HL-60 (cell line): ENCODE data around the gene DCTN4.

ENCODE experiments used
- DNase-seq, 2 experiments: peaks; one replicate each; pipeline ENCODE4 v3.0.0-alpha.2; 2010 to 2020; ENCODE audit warnings: low read depth in 1 of 2, low spot score in 1 of 2
- H3K27ac ChIP-seq: fragments of 250-450 bp; sonication (Bioruptor Pico); replicated peaks from 2 replicates; pipeline ENCODE4 v1.5.1; 2020; ENCODE audit warnings: mild to moderate bottlenecking, moderate library complexity
- H3K27me3 ChIP-seq: fragments of 250-450 bp; sonication (Bioruptor Pico); 2 replicates; pipeline ENCODE4 v1.5.1; 2021; ENCODE audit warnings: mild to moderate bottlenecking, moderate library complexity; ENCODE audit not compliant: insufficient read depth, poor library complexity, severe bottlenecking
- H3K4me3 ChIP-seq: replicated peaks from 2 replicates; pipeline ENCODE4 v1.5.1; 2011; ENCODE audit warnings: mild to moderate bottlenecking, control low read depth, low read length; ENCODE audit not compliant: insufficient read depth
- GABPA ChIP-seq: IDR thresholded peaks from 2 replicates; pipeline ENCODE4 v1.6.1; 2012; ENCODE audit warnings: low read depth
- POLR2AphosphoS5 ChIP-seq: IDR thresholded peaks from 2 replicates; pipeline ENCODE4 v1.6.1; 2012; ENCODE audit warnings: low read depth
- SPI1 ChIP-seq: IDR thresholded peaks from 2 replicates; pipeline ENCODE4 v1.6.1; 2012; ENCODE audit warnings: low read depth, mild to moderate bottlenecking, borderline replicate concordance
- TF ChIP-seq, protein P1 (sequence below): IDR thresholded peaks from 2 replicates; pipeline ENCODE4 v1.6.1; 2012; ENCODE audit warnings: low read depth; ENCODE audit not compliant: insufficient replicate concordance
- TF ChIP-seq, protein P2 (sequence below): IDR thresholded peaks from one replicate; pipeline ENCODE4 v1.5.1; 2011; ENCODE audit warnings: low read length, control low read depth, inconsistent platforms; ENCODE audit not compliant: insufficient read depth

The DCTN4 gene

DNA sequence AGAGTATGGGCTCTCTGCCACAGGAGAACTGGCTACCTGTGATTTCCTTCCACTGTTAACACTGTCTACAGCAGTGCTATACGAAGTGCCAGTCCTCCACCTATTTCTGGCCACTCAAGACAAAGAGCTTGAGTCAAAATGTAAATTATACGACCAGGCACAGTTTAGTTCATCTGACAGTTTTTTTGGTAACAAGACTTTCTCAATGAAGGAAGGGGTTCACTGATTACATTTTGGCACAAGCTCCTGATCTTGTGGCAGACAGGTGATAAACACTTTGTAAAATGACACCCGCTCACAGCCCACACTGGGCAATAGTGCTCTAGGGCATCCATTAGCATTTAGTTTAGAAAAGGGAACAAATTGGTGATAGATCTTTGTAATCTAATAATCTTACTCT lies 66.5 kb downstream of the DCTN4 start:
- H3K27me3 ChIP-seq, result no peaks in the 10 kb centered on the region
- DNase-seq, result no peak
- H3K27ac ChIP-seq, result no peak overlapping the region
- TF ChIP-seq SPI1, result no peak
- TF ChIP-seq, protein P1, sequence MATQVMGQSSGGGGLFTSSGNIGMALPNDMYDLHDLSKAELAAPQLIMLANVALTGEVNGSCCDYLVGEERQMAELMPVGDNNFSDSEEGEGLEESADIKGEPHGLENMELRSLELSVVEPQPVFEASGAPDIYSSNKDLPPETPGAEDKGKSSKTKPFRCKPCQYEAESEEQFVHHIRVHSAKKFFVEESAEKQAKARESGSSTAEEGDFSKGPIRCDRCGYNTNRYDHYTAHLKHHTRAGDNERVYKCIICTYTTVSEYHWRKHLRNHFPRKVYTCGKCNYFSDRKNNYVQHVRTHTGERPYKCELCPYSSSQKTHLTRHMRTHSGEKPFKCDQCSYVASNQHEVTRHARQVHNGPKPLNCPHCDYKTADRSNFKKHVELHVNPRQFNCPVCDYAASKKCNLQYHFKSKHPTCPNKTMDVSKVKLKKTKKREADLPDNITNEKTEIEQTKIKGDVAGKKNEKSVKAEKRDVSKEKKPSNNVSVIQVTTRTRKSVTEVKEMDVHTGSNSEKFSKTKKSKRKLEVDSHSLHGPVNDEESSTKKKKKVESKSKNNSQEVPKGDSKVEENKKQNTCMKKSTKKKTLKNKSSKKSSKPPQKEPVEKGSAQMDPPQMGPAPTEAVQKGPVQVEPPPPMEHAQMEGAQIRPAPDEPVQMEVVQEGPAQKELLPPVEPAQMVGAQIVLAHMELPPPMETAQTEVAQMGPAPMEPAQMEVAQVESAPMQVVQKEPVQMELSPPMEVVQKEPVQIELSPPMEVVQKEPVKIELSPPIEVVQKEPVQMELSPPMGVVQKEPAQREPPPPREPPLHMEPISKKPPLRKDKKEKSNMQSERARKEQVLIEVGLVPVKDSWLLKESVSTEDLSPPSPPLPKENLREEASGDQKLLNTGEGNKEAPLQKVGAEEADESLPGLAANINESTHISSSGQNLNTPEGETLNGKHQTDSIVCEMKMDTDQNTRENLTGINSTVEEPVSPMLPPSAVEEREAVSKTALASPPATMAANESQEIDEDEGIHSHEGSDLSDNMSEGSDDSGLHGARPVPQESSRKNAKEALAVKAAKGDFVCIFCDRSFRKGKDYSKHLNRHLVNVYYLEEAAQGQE, result no peak
- no peak for TF ChIP-seq POLR2AphosphoS5
- TF ChIP-seq, protein P2, sequence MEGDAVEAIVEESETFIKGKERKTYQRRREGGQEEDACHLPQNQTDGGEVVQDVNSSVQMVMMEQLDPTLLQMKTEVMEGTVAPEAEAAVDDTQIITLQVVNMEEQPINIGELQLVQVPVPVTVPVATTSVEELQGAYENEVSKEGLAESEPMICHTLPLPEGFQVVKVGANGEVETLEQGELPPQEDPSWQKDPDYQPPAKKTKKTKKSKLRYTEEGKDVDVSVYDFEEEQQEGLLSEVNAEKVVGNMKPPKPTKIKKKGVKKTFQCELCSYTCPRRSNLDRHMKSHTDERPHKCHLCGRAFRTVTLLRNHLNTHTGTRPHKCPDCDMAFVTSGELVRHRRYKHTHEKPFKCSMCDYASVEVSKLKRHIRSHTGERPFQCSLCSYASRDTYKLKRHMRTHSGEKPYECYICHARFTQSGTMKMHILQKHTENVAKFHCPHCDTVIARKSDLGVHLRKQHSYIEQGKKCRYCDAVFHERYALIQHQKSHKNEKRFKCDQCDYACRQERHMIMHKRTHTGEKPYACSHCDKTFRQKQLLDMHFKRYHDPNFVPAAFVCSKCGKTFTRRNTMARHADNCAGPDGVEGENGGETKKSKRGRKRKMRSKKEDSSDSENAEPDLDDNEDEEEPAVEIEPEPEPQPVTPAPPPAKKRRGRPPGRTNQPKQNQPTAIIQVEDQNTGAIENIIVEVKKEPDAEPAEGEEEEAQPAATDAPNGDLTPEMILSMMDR, result no peak
- no peak for TF ChIP-seq GABPA
- H3K4me3 ChIP-seq, result no peak overlapping the region

DNA sequence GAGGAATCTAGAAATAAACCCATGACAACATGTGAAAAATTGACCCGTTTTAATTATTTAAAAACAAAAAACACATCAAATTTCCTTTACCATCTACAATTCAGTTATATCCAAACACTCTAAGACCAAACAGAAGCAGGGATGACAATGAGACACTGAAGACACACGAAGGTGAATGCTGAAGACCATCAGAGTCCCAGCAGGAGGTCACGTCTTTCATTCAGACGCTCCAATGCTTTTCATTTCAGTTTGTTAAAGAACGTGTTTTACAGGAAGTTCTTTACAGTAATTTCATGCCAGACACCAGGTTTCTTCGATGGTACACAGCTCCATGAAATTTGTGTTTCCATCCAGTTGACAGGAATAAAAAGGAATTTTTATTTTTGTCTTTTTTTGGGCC lies 68.1 kb downstream of the DCTN4 start:
- no peak for DNase-seq
- TF ChIP-seq SPI1 (no peak), GABPA (no peak), POLR2AphosphoS5 (no peak)
- TF ChIP-seq, protein P1, result no peak
- TF ChIP-seq, protein P2, result no peak
- no peak overlapping the region for H3K4me3 ChIP-seq
- no peak overlapping the region for H3K27ac ChIP-seq
- H3K27me3 ChIP-seq, result no peaks in the 10 kb centered on the region

- DNase-seq, result no peak
- H3K27me3 ChIP-seq, result no peaks in the 10 kb centered on the region
- TF ChIP-seq POLR2AphosphoS5 (no peak), GABPA (no peak), SPI1 (no peak)
- TF ChIP-seq, protein P2, result no peak
- TF ChIP-seq, protein P1, result no peak
- H3K27ac ChIP-seq, result no peak overlapping the region
- H3K4me3 ChIP-seq, result no peak overlapping the region
Measured at GRCh38 chr5:150689120-150689519, 69.7 kb downstream of the DCTN4 start.
